Inferior parietal cortex (tissue), 1 donor: ENCODE results near the gene EVPL.

ENCODE experiments used
- DNase-seq: peaks from one replicate; pipeline ENCODE4 v3.0.0-alpha.2; 2016; ENCODE audit errors: extremely low spot score

Gene EVPL

DNA sequence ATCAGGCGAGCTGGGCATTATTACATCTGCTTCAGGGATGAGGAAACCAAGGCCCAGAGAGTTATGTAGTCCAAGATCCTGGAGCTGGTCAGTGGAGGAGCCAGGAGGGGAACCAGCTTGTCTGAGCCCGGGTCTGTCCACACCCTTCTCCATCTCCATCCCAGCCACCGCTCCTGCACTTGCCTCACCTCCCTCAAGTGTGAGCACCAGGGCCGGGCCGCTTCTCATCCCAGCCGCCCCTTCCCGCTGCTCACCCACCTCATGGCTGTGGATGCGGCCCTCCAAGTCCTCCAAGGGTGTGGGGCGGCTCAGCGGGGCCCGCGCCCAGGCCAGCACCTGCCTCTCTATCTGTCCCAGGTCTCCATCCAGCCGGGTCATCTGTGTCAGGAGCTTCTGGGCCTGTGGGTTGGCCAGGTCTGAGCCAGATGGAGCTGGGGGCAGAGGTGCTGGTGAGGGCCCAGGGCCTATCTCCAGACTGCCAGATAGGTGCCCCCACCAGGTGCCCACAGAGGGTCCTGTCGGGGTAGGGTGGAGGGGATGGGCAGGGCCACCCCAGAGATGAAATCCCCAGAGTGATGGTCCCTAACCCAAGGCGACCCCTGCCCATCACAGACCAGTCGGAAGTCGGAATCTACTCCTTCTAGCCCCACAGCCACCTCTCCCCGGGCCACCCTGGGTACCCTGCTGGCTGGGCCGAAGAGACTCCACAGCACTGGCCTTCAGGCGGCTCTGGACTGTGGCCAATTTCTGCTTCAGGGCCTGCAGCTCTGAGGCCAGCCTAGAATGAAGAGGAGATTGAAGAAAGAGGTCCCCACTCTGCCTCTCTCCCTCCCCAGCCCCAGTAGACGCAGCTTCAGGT is 9.4 kb downstream of the EVPL start:
- DNase-seq: no peak

DNA sequence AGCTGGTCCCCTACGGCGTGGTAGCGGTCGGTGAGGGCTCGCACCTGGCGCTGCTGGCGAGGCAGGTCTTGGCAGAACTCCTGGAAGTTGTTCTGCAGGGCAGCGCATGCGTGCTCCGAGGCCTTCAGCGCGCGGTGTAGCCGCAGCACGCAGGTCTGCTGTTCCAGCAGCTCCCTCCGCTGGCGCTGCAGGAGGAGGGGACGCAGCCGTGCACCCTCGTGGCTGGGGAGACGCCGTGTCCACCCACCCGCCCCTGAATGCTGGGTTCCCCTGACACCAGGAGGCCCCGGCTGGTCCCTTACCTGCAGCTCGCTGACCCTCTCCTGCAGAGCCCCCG is 12.2 kb downstream of the EVPL start:
- DNase-seq: no peak

DNA sequence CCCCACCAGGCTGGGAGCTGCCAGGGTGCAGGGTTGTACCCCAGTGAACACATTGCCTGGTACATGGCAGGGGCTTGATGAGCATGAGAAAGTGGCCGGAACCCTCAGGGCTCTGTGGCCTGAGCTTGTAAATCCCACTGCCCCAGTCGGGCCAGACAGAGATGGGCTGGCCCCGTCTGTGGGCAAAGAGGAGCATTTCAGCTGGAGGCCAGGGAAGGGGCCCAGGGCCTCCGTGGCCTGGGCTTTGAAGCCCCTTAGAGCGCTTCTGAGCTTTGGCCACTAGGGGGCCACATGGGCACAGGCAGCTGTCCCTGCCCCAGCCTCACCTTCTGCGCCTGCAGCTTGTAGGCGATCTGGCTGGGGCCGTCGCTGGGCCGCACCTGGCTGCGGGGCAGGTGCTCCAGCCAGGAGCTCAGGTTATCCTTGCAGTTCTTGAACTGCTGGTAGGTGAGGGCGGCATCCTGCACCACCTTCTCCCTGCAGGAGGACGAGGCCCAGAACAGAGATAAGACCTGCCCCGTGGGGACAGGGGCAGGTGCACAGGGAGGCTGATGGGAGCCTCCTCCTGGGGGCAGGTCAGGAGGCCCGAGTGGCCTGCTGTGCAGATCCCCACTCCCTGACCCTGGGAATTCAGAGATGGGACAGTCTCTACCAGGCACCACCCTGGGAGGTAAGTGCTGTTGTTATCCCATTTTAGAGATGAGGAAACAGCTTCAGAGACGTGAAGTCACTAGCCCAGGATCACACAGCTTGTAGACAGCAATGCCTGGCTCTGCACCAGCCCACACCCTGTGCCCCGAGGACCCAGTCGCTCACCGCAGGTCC is 12.8 kb downstream of the EVPL start:
- DNase-seq: peak; percentile 59

DNA sequence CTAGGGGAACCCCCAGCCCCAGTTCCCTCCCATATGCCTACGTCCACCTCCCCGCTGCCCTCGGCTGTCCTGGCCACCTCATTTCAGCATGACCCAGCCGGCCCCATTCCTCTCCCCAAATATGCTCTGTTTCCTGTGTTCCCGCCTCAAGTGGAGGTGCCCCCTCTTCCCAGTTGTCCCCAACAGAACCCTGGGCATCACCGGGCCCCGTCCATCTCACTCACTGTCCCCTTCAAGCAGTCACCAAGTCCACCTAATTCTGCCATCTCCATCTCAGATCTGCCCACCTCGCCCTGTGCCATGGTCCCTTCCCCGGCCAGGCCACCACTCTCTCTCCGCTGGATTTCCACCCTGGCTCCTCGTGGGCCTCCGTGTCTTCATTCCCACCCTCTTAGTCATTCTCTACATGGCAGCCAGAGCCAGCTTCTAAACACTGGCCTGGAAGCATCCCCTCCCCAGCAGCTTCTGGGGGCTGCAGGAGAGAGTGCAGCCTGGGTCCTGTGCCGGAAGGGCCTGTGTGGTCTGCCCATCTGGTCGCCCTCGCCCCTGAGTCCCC is 13.7 kb downstream of the EVPL start:
- DNase-seq: no peak

GRCh38 chr17:76011951-76012350 is 15.2 kb downstream of the EVPL start:
- DNase-seq: no peak

- no peak for DNase-seq
These were observed 17.0 kb downstream of the EVPL start for GRCh38 chr17:76009969-76010661.

- no peak for DNase-seq
These were observed 17.7 kb downstream of the EVPL start for GRCh38 chr17:76009447-76009846.

GRCh38 chr17:76008630-76009425 is 18.3 kb downstream of the EVPL start:
- no peak for DNase-seq

DNA sequence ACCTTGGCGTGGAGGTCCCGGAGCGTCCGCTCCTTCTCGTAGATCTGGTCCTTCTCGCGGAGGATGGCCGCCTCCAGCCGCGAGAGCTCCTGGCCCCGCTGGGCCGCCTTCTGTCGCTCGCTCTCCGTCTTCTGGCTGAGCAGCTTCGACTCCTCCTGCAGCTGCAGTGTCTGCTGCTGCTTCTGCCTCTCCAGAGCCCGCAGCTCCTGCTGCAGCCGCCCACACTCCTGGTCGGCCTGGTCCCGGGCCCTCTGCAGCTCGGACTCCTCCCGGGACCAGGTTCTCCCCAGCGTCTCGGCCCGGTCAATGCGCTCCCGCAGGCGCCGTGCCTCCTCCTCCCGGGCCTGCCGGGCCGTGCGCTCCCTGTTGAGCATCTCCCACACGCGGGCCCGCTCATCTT is 18.9 kb downstream of the EVPL start:
- no peak for DNase-seq

DNA sequence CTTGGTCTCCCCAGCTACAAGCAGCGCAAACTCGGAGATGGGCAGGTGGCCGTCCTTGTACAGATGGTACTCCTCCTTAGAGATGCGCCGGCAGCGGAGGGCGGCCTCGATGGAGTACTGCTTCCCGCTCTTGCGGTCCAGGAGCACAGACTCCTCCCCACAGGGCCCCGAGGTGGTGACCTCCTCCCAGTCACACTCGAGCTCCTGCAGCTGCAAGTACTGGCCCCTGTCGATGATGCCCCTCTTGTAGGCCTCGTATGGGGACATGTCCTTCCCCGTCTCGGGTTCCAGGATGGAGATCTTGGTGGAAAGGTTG is 19.3 kb downstream of the EVPL start:
- no peak for DNase-seq

DNA sequence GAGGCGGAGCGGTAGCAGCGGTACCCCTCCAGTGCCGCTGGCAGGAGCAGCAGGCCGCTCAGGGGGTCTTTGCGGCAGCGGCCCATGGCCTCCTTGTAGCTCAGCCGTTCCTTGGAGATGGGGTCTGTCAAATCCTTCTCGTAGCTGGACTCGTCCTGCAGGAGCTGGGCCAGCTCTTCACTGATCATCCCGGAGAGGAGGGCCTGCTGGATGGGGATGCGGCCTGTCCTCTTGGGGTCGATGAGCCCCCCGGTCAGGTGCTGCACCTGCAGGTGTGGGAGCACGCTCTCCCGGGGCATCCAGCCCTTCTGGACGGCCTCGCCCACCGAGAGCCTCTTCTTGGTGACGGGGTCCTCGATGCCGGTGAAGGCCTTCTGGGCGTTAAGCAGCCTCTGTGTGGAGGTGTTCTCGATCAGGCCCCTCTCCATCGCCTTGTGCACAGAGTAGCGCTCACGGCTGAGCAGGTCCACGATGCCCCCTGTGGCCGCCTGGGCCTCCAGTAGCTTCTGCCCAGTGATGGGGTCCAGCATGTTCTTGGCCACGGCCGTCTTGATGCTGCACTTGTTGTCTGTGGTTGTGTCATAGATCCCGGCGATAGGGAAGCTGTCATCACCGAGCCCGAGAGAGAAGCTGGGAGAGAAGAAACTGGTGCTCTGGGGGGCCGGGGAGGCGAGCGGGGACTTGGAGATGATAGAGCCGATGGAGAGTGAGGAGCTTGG is 19.8 kb downstream of the EVPL start:
- DNase-seq: no peak

GRCh38 chr17:76005263-76006149 is 21.6 kb downstream of the EVPL start:
- peak; percentile 84 for DNase-seq

DNA sequence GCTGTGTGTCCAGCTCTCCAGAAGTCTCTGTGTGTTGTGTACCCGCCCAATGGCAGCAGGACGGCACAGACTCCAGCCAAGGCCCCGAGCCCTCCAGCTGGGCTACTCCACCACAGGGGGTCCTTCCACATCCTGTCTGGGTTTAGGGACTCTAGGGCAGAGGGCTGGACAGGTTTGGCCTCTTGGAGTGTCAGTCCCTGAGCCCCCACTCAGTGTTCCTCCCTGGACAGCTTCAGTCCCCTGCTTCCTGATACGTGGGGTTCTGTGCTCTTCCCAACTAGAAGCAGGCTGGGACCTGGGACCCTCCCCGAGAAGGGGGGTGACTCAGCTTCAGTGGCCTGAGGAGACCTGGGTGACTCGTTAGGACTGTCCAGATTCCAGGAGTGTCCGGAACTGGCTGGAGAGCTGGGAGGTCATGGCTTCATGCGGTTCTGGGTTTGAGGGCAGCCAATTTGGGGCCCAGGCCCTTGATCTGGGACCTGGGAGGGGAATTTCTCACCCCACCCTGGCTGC is 22.3 kb downstream of the EVPL start:
- DNase-seq: no peak

- no peak for DNase-seq
These were observed 23.2 kb downstream of the EVPL start for GRCh38 chr17:76003915-76004314.

DNA sequence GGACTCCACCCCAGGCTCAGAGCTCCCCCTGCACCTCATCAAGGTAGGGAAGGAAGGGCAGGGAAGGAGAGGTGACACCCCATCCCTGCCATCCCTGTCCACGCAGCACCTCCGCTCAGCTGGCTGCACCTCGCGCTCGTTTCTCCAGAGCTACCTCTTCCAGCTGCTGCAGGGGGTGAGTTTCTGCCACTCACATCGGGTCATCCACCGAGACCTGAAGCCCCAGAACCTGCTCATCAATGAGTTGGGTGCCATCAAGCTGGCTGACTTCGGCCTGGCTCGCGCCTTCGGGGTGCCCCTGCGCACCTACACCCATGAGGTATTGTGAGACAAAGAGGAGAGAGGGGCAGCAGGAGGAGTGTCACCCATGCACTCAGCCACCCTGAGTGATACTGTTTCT is 25.0 kb downstream of the EVPL start:
- no peak for DNase-seq

- DNase-seq: no peak
These were observed 26.2 kb downstream of the EVPL start, which contains the start of gene CDK3 for GRCh38 chr17:76000755-76001521. TSS of gene CDK3 (plus strand) at chr17:76000855. CDS start at chr17:76001426, 571 bp downstream.

DNA sequence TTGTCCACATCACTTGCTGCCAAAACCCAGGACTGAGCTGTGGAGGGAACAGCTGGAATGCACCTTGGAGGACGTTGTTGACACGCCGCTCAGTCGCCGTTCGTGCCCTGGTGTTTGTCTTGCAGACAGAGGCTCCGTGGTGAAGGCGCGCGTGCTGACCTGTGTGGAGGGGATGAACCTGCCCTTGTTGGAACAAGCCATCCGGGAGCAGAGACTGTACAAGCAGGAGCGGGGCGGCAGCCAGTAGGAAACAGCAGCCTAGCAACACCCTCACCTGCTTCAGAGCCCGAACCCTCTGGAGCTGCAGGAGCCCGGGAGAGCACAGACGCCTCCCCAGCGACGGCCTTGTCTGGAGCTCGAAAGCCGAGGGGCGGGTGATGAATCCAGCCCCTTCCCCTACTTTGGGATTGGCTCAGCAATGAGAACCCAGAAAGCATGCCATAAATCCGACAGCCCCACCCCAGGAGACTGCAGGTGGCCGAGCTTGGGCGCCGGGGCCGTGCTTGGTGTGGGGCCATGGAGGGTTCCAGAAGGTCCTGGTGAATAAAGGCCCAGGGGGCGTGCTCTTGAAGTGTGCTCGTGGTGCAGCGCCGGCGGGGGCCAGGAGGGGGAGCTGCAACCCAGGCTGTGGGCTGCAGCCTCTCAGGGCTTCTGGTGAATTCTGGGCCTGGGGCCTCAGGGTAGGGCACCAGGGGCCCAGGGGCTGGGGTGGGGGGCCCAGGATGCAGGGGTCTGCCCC is 26.9 kb downstream of the EVPL start:
- no peak for DNase-seq

GRCh38 chr17:75998327-75998795 is 28.7 kb downstream of the EVPL start:
- no peak for DNase-seq
